GM18526 (cell line): ENCODE results near the gene CC2D1B.

Experiments
- POLR2A ChIP-seq: IDR thresholded peaks from 3 replicates; pipeline ENCODE4 v1.6.1; 2011; ENCODE audit not compliant: insufficient read length; ENCODE audit errors: extremely low read depth

The CC2D1B gene

GRCh38 chr1:52341655-52342260 is 24.2 kb downstream of the CC2D1B start:
- TF ChIP-seq POLR2A, result no peak

DNA sequence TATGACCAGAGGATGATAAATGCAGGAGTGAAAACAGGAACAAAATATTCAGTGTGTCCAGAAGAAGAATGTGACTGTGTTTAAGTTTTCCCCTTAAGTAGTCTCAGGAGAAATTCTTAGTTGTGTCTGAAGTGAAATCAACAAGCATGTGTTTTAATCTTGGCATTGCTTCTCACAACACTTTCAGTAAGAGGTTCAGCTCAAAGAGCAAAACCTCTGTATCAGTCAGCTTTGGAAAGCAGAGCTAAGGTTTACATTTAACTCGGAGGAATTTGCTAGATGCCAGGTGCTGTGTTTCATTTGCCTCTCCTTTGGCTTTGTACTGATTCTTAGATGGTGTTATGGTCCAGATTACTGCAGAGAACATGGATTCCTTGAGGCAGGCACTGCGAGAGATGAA is 28.6 kb downstream of the CC2D1B start:
- no peak for TF ChIP-seq POLR2A

- TF ChIP-seq POLR2A, result no peak
These were observed 31.0 kb downstream of the CC2D1B start for GRCh38 chr1:52334906-52335528.

DNA sequence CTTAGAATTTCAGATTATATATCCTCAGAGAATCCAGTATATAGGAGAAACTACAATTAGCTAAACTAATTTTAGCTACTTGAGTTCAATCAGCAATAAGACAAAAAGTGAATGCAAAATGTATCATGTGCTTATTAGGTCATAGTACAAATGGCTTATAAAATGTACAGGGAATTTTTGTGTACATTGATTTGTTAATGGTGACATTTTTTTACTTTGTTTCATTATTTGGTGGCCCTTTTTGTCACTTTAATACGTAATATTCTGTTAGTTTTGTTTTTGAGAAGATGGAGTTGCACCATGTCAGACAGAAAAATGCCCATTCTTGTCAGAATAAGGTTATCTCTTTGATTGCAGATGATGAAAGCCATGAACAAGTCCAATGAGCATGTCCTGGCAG is 33.6 kb downstream of the CC2D1B start:
- TF ChIP-seq POLR2A, result no peak

DNA sequence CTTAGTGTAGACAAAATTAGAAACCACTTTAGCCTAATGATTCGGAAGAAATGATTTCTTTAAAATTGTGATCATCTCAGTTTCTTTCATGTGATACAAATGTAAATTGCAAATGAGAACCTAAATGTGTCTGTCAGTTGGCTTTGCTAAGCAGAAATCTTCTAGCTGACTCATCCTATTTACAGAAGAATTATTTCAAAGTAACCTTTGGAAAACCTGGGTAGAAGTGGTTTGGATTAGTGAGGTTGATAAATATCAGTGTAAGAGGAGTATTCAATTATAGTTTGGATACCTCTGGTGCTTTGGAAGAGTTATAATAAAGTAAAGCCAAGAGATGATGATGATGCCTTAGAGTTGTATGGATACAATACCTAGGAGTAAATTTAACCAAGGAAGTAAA is 37.4 kb downstream of the CC2D1B start:
- no peak for TF ChIP-seq POLR2A

- no peak for TF ChIP-seq POLR2A
These were observed 40.2 kb downstream of the CC2D1B start for GRCh38 chr1:52325786-52326185.

DNA sequence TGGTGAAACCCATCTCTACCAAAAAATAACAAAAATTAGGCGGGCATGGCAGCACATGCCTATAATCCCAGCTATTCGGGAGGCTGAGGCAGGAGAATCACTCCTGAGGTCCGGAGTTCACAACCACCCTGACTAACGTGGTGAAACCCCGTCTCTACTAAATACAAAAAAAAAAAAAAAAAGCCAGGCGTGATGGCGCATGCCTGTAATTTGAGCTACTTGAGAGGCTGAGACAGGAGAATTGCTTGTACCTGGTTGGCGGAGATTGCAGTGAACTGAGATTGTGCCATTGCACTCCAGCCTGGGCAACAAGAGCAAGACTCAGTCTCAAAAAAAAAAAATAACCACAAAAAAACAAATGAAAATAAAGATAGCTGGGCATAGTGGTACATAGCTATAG is 42.3 kb downstream of the CC2D1B start:
- no peak for TF ChIP-seq POLR2A

- TF ChIP-seq POLR2A, result no peak
These were observed 44.9 kb downstream of the CC2D1B start for GRCh38 chr1:52321061-52321460.

DNA sequence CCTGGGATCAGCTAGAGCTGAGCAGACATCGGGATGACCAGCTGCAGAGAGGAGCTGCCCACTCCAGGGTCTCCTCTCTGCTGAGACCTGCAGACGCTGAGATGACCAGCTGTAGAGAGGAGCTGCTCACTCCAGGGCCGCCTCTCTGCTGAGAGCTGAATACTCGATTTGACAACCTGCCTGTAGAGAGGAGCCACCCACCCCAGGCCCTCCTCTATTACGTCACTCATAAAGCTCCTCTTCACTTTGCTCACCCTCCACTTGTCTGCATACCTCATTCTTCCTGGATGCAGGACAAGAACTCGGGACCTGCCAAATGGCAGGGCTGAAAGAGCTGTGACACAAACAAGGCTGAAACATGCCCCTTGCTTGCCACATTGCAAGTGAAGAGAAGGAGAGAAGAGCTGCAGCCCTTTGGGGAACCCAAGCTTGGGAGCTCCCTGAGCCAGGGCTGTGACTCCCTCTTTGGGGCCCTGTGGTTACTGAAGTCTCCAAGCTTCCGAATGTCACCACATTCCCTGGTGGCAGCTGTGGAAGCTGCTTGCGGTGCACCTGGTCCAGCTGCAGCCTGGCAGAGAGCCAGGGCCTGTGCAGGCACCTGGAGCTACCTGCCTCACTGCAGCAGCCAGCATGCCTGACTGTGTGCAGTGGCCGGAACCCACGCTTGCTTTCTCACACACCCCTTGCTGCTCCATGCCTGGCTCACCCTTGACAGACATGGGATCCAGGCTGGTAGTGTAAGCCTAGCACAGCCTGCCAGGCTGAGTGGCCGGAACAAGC is 59.6 kb downstream of the CC2D1B start:
- no peak for TF ChIP-seq POLR2A

DNA sequence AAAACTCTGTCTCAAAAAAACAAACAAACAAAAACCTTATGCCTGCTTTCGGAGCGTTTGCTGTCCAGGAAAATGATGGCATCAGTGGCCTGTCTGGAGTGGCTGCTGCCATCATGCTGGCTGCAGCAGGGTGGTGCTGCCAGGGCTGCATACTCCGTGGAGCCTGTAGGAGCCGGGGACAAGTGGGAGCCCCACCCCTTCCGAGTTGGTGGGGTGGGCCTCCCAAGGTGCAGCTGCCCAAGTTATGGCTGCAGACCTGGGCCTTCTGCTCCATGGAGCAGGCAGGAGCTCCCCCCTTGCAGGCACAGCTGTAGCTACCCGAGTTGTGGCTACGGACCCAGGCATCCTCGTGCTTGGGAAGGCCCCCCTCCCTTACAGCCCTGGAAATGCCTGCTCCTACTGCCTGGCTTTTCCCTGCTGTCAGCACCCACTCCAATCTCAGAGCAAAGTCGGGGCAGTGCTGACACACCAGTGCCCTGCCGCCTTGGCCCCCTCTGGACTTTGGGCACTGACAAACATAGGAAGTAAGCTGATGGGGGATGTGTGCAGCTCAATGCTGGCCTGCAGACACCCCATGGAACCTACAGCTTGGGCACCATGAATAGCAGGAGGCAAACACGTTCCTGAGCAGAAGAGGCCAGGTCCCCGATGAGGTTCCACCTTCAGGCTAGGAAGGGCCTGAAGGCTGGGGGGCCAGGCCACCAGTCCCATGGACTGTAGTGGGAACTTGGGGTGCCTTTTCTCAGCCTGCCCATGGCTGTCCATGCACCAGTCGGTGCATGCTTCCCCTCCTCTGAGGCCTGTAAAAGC is 60.4 kb downstream of the CC2D1B start:
- TF ChIP-seq POLR2A, result no peak
